ENCODE results near the gene IRX3. TPM values are rescaled to one million over a fixed set of nuclear protein-coding genes. Genes with fewer than 3 reads are reported as not detected.

Gene IRX3
- total RNA-seq, 1 donor from 2014 or later = 0.11 TPM

DNA sequence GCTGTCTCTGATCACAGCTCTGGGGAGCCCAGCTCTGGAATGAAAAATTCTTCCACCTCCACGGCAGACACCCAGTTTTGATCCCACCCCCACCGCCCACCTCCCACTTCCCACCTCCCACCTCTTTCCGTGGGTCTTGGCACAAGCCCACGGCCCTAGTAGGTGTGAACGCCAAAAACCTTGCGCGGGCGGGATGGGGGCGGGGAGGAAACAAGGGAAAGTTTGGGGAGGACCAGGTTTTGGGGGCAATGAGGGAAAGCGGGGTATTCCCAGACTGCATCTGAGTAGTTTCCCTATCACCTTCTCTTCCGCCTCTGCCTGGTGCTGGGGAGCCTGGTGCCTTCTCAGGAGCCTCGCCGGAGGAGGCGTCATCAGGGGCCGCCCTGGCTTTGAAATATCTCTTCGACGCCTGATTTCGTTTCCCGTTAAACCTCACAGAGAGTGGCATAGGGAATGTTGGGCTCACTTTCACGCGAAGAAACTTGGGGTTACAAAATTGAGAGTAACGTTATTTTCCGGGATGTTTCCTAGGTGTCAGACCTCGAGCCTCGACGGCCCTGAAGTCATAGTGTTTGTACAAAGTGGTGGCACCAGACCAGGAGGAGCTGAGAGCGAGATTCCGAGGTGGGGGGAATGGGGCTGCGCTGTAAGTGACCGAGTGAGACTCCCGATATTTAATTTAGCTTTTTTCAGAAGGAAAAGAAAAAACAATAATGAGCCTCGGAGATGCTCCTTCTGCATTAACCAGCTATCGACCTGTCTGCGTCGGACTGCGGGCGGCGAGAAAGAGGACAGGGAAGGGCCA is 1.6 kb upstream of the IRX3 start:
- H3K4me3 ChIP-seq = peak overlapping the region; percentile 64 to 73
- intact Hi-C loops (cut with DNase I) = loop anchor here (5.0 to 10.0 kb wide), 5 partner anchors 96 to 1084 kb away; partner anchors contain the start of genes FTO and RPGRIP1L
- no peaks in the 10 kb centered on the region for H3K9me3 ChIP-seq
- DNase-seq (ENCODE audit: low spot score in 2 of 2) = no peak
- TF ChIP-seq, protein P1, sequence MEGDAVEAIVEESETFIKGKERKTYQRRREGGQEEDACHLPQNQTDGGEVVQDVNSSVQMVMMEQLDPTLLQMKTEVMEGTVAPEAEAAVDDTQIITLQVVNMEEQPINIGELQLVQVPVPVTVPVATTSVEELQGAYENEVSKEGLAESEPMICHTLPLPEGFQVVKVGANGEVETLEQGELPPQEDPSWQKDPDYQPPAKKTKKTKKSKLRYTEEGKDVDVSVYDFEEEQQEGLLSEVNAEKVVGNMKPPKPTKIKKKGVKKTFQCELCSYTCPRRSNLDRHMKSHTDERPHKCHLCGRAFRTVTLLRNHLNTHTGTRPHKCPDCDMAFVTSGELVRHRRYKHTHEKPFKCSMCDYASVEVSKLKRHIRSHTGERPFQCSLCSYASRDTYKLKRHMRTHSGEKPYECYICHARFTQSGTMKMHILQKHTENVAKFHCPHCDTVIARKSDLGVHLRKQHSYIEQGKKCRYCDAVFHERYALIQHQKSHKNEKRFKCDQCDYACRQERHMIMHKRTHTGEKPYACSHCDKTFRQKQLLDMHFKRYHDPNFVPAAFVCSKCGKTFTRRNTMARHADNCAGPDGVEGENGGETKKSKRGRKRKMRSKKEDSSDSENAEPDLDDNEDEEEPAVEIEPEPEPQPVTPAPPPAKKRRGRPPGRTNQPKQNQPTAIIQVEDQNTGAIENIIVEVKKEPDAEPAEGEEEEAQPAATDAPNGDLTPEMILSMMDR (IDR thresholded peaks at IDR 0.05) = no peak
- H3K4me1 ChIP-seq = peaks cover 16 to 27% of the 10 kb centered on the region in 2 donors
- no peak overlapping the region for H3K27ac ChIP-seq
- H3K36me3 ChIP-seq = no peaks in the 10 kb centered on the region
- peaks cover 27% of the 10 kb centered on the region for H3K27me3 ChIP-seq

DNA sequence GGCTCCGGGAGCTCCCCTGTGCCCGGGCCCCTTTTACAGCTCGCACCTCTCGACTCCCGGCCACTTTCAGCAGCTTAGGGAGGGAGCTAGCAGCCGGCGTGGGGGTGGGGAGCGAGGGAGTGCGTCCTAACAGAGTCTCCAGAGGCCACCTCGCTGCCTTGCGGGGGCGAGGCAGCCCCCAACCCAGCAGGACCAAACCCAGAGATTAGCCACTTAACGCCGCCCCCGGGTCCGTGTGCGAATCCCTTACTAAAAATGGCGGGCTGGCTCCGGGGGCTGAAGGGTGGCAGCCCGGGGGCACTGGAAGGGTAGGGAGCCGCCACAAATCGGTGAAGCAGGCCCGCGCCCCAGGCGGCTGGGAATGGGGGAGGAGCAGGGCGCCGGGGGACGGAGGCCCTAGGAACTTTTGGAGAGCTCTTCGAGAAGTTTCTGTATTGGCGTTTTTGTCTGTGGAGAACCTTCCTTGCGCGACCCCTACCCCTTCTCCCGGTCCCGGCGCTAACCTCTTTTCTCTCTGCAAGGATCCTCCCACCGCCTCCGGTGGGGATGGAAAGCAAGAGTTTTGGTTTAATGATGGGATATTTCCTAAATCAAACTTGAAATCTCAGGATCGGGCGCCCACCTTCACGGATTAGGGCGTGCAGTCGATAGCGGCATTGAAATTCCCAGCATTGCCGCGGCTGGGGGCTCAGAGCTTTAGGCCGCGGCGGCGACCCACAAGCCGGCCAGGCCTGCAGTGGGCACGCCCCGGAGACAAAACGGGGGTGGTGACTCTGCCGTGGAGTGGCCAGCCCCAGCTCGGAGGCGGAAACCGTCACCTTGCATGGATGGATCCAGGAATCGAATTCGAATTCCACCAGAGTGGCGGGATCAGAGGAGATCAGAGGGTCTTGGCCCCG is 793 bp upstream of the IRX3 start:
- H3K27me3 ChIP-seq = peaks cover 27% of the 10 kb centered on the region
- H3K27ac ChIP-seq = no peak overlapping the region
- peak overlapping the region; percentile 64 to 73 for H3K4me3 ChIP-seq
- peaks cover 16 to 28% of the 10 kb centered on the region in 2 donors for H3K4me1 ChIP-seq
- TF ChIP-seq, protein P1 (IDR thresholded peaks at IDR 0.05) = no peak
- no peak for DNase-seq (ENCODE audit: low spot score in 2 of 2)
- H3K9me3 ChIP-seq = no peaks in the 10 kb centered on the region
- intact Hi-C loops (cut with DNase I) = loop anchor here (2.0 to 10.0 kb wide), 6 partner anchors 95 to 1085 kb away; partner anchors contain the start of genes FTO and RPGRIP1L
- no peaks in the 10 kb centered on the region for H3K36me3 ChIP-seq

GRCh38 chr16:54286090-54286365 is 559 bp downstream of the IRX3 start:
- Histone ChIP-seq H3K27me3 (peaks cover 27% of the 10 kb centered on the region), H3K4me3 (peak overlapping the region; percentile 64 to 73), H3K4me1 (peaks cover 16 to 34% of the 10 kb centered on the region in 2 donors), H3K27ac (peak overlapping the region; percentile 35 to 59), H3K9me3 (no peaks in the 10 kb centered on the region), H3K36me3 (no peaks in the 10 kb centered on the region)
- intact Hi-C loops (cut with DNase I) = loop anchor here (2.0 to 10.0 kb wide), 6 partner anchors 94 to 1086 kb away; partner anchors contain the start of genes FTO and RPGRIP1L
- TF ChIP-seq, protein P1 (IDR thresholded peaks at IDR 0.05) = no peak
- DNase-seq (ENCODE audit: low spot score in 2 of 2) = no peak

DNA sequence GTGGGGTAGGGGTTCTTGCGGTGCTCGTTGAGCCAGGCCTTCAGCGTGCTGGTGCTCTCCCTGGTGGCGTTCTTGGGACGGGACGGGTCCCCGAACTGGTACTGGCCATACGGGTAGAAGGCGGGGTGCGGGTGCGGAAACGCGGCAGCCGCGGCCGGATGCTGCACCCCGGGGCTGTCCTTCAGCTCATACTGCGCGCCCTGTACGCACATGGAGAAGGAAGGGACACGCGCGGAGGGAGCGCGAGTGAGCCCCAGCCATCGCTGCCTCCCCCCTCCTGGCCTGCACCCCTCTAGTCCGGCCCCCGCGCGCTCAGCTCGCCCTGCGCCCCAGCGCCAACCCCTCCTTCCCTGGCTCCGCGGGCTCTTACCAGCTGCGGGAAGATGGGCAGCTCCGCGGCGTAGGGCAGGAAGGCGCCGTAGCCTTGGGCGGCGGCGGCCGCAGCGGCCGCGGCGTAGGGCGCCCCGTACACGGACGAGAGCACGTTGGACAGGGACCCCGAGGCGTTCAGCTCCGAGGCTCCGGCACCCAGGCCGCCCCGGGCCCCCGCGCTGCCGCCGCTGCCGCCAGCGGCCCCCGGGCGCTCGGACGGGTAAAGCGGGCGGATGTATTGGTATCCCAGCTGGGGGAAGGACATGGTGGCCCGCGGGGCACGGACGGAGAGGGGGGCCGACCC is 1.0 kb downstream of the IRX3 start:
- TF ChIP-seq, protein P1 (IDR thresholded peaks at IDR 0.05) = no peak
- H3K4me3 ChIP-seq = peak overlapping the region; percentile 64 to 73
- peaks cover 27% of the 10 kb centered on the region for H3K27me3 ChIP-seq
- peak in 1 of 2 donors; percentile 58 for DNase-seq (ENCODE audit: low spot score in 2 of 2)
- H3K4me1 ChIP-seq = peaks cover 16 to 34% of the 10 kb centered on the region in 2 donors
- H3K27ac ChIP-seq = no peak overlapping the region
- no peaks in the 10 kb centered on the region for H3K36me3 ChIP-seq
- no peaks in the 10 kb centered on the region for H3K9me3 ChIP-seq
- intact Hi-C loops (cut with DNase I) = loop anchor here (2.0 to 10.0 kb wide), 6 partner anchors 93 to 1087 kb away; partner anchors contain the start of genes FTO and RPGRIP1L

DNA sequence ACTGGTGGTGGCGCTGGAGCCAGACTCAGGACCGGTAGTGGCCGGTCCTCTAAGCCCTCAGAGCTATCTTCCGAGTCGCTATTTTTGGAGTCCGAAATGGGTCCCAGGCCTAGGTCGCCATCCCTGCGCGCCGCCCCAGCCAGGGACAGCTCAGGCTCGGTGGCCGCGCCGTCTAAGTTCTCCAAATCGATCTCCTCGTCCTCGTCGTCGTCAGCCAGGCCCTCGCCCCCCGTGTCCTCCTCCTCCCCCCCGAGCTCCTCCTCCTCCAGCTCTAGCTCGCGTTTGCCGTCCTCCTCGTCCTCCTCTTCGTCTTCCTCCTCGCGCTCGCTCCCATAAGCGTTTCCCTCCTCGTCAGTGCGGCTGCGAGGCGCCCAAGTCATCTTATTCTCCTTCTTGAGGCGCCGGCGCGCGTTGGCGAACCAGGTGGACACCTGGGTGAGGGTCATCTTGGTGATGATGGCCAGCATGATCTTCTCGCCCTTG is 1.6 kb downstream of the IRX3 start:
- TF ChIP-seq, protein P1 (IDR thresholded peaks at IDR 0.05) = no peak
- Histone ChIP-seq H3K27me3 (peaks cover 27% of the 10 kb centered on the region), H3K36me3 (no peaks in the 10 kb centered on the region), H3K4me3 (peak overlapping the region; percentile 64 to 73), H3K27ac (no peak overlapping the region), H3K9me3 (no peaks in the 10 kb centered on the region), H3K4me1 (peaks cover 16 to 30% of the 10 kb centered on the region in 2 donors)
- DNase-seq (ENCODE audit: low spot score in 2 of 2) = no peak
- intact Hi-C loops (cut with DNase I) = loop anchor here (5.0 to 10.0 kb wide), 5 partner anchors 93 to 1087 kb away; partner anchors contain the start of genes FTO and RPGRIP1L
